Measurements from ENCODE around the gene RIC1. TPM values are rescaled to one million over a fixed set of nuclear protein-coding genes. Genes with fewer than 3 reads are reported as not detected.

Gene RIC1
- total RNA-seq, 1 experiment from 2014 or later, result 11.4 TPM

- Mint-ChIP-seq H3K4me3 (ENCODE audit: low read depth, unreplicated experiment) (no peak overlapping the region), H3K27ac (ENCODE audit: unreplicated experiment) (no peak overlapping the region), H3K36me3 (ENCODE audit: insufficient read depth, unreplicated experiment) (no peaks in the 10 kb centered on the region), H3K4me1 (ENCODE audit: low read depth, unreplicated experiment) (peaks cover 7% of the 10 kb centered on the region), H3K27me3 (ENCODE audit: unreplicated experiment) (no peaks in the 10 kb centered on the region), H3K9me3 (ENCODE audit: low read depth, unreplicated experiment) (no peaks in the 10 kb centered on the region)
- CTCF ChIA-PET, result no interaction called here
- no TSS peak for BruUV-seq (replicated peaks)
- intact Hi-C loops (cut with micrococcal nuclease; ENCODE audit: unreplicated experiment), result no loop called here
- DNase-seq, result no peak
- no peak for TF ChIP-seq CTCF (IDR thresholded peaks at IDR 0.05; ENCODE audit: unreplicated experiment)
These were observed 18.4 kb upstream of the RIC1 start for GRCh38 chr9:5610491-5610890.

GRCh38 chr9:5611321-5612184, 17.4 kb upstream of the RIC1 start:
- CTCF ChIA-PET, result no interaction called here
- BruUV-seq (replicated peaks), result no TSS peak
- no peaks in the 10 kb centered on the region for H3K27me3 Mint-ChIP-seq (ENCODE audit: unreplicated experiment)

GRCh38 chr9:5612185-5612530, 16.7 kb upstream of the RIC1 start:
- CTCF ChIA-PET, result no interaction called here
- Mint-ChIP-seq H3K27ac (ENCODE audit: unreplicated experiment) (no peak overlapping the region), H3K9me3 (ENCODE audit: low read depth, unreplicated experiment) (no peaks in the 10 kb centered on the region), H3K4me1 (ENCODE audit: low read depth, unreplicated experiment) (peaks cover 7% of the 10 kb centered on the region), H3K27me3 (ENCODE audit: unreplicated experiment) (no peaks in the 10 kb centered on the region), H3K36me3 (ENCODE audit: insufficient read depth, unreplicated experiment) (no peaks in the 10 kb centered on the region), H3K4me3 (ENCODE audit: low read depth, unreplicated experiment) (no peak overlapping the region)
- TF ChIP-seq CTCF (IDR thresholded peaks at IDR 0.05; ENCODE audit: unreplicated experiment), result no peak
- no peak for DNase-seq
- intact Hi-C loops (cut with micrococcal nuclease; ENCODE audit: unreplicated experiment), result no loop called here
- BruUV-seq (replicated peaks), result no TSS peak

More at GRCh38 chr9:5611321-5612184, 17.4 kb upstream of the RIC1 start:
- H3K4me3 Mint-ChIP-seq (ENCODE audit: low read depth, unreplicated experiment), result no peak overlapping the region
- intact Hi-C loops (cut with micrococcal nuclease; ENCODE audit: unreplicated experiment), result no loop called here
- no peak for DNase-seq
- no peak overlapping the region for H3K27ac Mint-ChIP-seq (ENCODE audit: unreplicated experiment)
- H3K9me3 Mint-ChIP-seq (ENCODE audit: low read depth, unreplicated experiment), result no peaks in the 10 kb centered on the region
- peaks cover 7% of the 10 kb centered on the region for H3K4me1 Mint-ChIP-seq (ENCODE audit: low read depth, unreplicated experiment)
- no peak for TF ChIP-seq CTCF (IDR thresholded peaks at IDR 0.05; ENCODE audit: unreplicated experiment)
- no peaks in the 10 kb centered on the region for H3K36me3 Mint-ChIP-seq (ENCODE audit: insufficient read depth, unreplicated experiment)

GRCh38 chr9:5614192-5614591, 14.7 kb upstream of the RIC1 start:
- intact Hi-C loops (cut with micrococcal nuclease; ENCODE audit: unreplicated experiment), result no loop called here

More at GRCh38 chr9:5614192-5614591, 14.7 kb upstream of the RIC1 start:
- Mint-ChIP-seq H3K27me3 (ENCODE audit: unreplicated experiment) (no peaks in the 10 kb centered on the region), H3K9me3 (ENCODE audit: low read depth, unreplicated experiment) (no peaks in the 10 kb centered on the region), H3K4me1 (ENCODE audit: low read depth, unreplicated experiment) (no peaks in the 10 kb centered on the region), H3K4me3 (ENCODE audit: low read depth, unreplicated experiment) (no peak overlapping the region), H3K27ac (ENCODE audit: unreplicated experiment) (no peak overlapping the region), H3K36me3 (ENCODE audit: insufficient read depth, unreplicated experiment) (no peaks in the 10 kb centered on the region)
- CTCF ChIA-PET, result no interaction called here
- TF ChIP-seq CTCF (IDR thresholded peaks at IDR 0.05; ENCODE audit: unreplicated experiment), result no peak
- no peak for DNase-seq
- no TSS peak for BruUV-seq (replicated peaks)
